SH-SY5Y (cell line): ENCODE measurements around the gene SIM2.

Experiments used
- GATA2 ChIP-seq: IDR thresholded peaks from 2 replicates; pipeline ENCODE4 v1.6.1; 2011; ENCODE audit warnings: mild to moderate bottlenecking, low read depth, low read length
- GATA3 ChIP-seq: IDR thresholded peaks from 2 replicates; pipeline ENCODE4 v1.6.1; 2011; ENCODE audit warnings: low read depth, mild to moderate bottlenecking, low read length, moderate library complexity

DNA sequence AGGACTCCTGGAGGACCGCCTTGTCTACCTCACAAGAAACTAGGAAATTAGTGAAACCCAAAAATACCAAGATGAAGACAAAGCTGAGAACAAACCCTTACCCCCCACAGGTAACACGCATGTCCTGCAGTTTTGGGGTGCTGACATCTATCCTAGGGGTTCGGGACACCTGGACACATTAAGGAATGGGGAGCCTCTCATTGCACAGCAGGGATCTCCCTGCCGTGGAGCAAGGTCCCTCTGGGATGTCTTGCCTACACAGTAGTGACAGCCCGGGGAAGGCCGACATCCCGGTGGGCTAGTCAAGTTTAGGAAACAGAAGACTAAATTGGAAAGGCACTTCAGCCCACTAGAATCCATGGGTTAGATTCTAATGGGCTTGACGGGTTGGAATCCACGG lies 44.5 kb downstream of the SIM2 start:
- TF ChIP-seq GATA2 (no peak), GATA3 (no peak)
